Neuronal stem cell (in vitro differentiated cells): ENCODE results near the gene TTC32.

Experiments
- DNase-seq: peaks from one replicate; pipeline ENCODE4 v3.0.0-alpha.2; 2013; ENCODE audit warnings: low spot score
- H2AFZ ChIP-seq: one replicate; pipeline ENCODE4 v1.6.1; 2013; ENCODE audit warnings: mild to moderate bottlenecking, low read length, inconsistent platforms
- H2AK5ac ChIP-seq: 2 replicates; pipeline ENCODE4 v1.6.1; 2013; ENCODE audit warnings: low read depth, mild to moderate bottlenecking, inconsistent platforms, low read length, moderate library complexity, mixed read lengths
- H2BK120ac ChIP-seq: 2 replicates; pipeline ENCODE4 v1.6.1; 2013; ENCODE audit warnings: low read depth, mild to moderate bottlenecking, inconsistent platforms, low read length, moderate library complexity, mixed read lengths
- H2BK12ac ChIP-seq: one replicate; pipeline ENCODE4 v1.6.1; 2013; ENCODE audit warnings: low read length, inconsistent platforms
- H2BK15ac ChIP-seq: 2 replicates; pipeline ENCODE4 v1.6.1; 2013; ENCODE audit warnings: mild to moderate bottlenecking, low read length, inconsistent platforms, mixed read lengths
- H2BK5ac ChIP-seq: one replicate; pipeline ENCODE4 v1.6.1; 2013; ENCODE audit warnings: inconsistent platforms, mild to moderate bottlenecking, low read length, moderate library complexity
- H3K14ac ChIP-seq: one replicate; pipeline ENCODE4 v1.6.1; 2013; ENCODE audit warnings: low read length, inconsistent platforms
- H3K18ac ChIP-seq: 2 replicates; pipeline ENCODE4 v1.6.1; 2013; ENCODE audit warnings: low read length, inconsistent platforms
- H3K23ac ChIP-seq: 2 replicates; pipeline ENCODE4 v1.6.1; 2013; ENCODE audit warnings: low read depth, mild to moderate bottlenecking, mixed read lengths, low read length, inconsistent platforms; ENCODE audit not compliant: poor library complexity
- H3K27ac ChIP-seq: replicated peaks from 3 replicates; pipeline ENCODE4 v1.5.1; 2013; ENCODE audit warnings: low read length, inconsistent platforms
- H3K27me3 ChIP-seq, 3 experiments: 2 replicates each; pipeline ENCODE4 v1.6.1; 2013; ENCODE audit warnings: low read length in 3 of 3, mild to moderate bottlenecking in 2 of 3, inconsistent platforms in 1 of 3, low read depth in 1 of 3, mixed read lengths in 1 of 3, moderate library complexity in 1 of 3; ENCODE audit not compliant: control insufficient read depth in 3 of 3, insufficient read depth in 3 of 3
- H3K36me3 ChIP-seq, 2 donors: replicated peaks in 1 of 2; 2 replicates each; pipeline ENCODE4 v1.6.1; 2013; ENCODE audit warnings: low read length in 2 of 2; ENCODE audit not compliant: control insufficient read depth in 2 of 2, insufficient read depth in 2 of 2
- H3K4ac ChIP-seq: 2 replicates; pipeline ENCODE4 v1.6.1; 2013; ENCODE audit warnings: inconsistent platforms, mild to moderate bottlenecking, low read length, moderate library complexity
- H3K4me1 ChIP-seq, 2 donors: 1 replicate in 1 of 2; 2 replicates in 1 of 2; pipeline ENCODE4 v1.6.1; 2013; ENCODE audit warnings: low read length in 2 of 2, low read depth in 1 of 2; ENCODE audit not compliant: control insufficient read depth in 2 of 2, insufficient read depth in 1 of 2
- H3K4me2 ChIP-seq: one replicate; pipeline ENCODE4 v1.6.1; 2013; ENCODE audit warnings: mild to moderate bottlenecking, low read length, inconsistent platforms; ENCODE audit not compliant: insufficient read depth, poor library complexity, severe bottlenecking
- H3K4me3 ChIP-seq, 2 donors: 2 replicates each; pipeline ENCODE4 v1.5.1; 2013; ENCODE audit warnings: low read length in 2 of 2, mild to moderate bottlenecking in 2 of 2, inconsistent platforms in 1 of 2, moderate library complexity in 1 of 2
- H3K79me1 ChIP-seq: one replicate; pipeline ENCODE4 v1.6.1; 2013; ENCODE audit warnings: low read depth, mild to moderate bottlenecking, inconsistent platforms, low read length, moderate library complexity
- H3K9ac ChIP-seq: one replicate; pipeline ENCODE4 v1.6.1; 2013; ENCODE audit warnings: mild to moderate bottlenecking, low read depth, low read length, inconsistent platforms; ENCODE audit not compliant: poor library complexity
- H3K9me3 ChIP-seq, 2 donors: replicated peaks in 1 of 2; 2 replicates each; pipeline versions ENCODE3 to v1.6.1; 2013; ENCODE audit warnings: low read length in 2 of 2, mild to moderate bottlenecking in 2 of 2, inconsistent platforms in 1 of 2, low read depth in 1 of 2, mixed read lengths in 1 of 2, moderate library complexity in 1 of 2; ENCODE audit not compliant: control insufficient read depth in 2 of 2, insufficient read depth in 1 of 2
- H4K8ac ChIP-seq: one replicate; pipeline ENCODE4 v1.6.1; 2013; ENCODE audit warnings: low read depth, mild to moderate bottlenecking, inconsistent platforms, low read length, moderate library complexity
- H4K91ac ChIP-seq: one replicate; pipeline ENCODE4 v1.6.1; 2013; ENCODE audit warnings: low read length, low read depth, mild to moderate bottlenecking, inconsistent platforms; ENCODE audit not compliant: poor library complexity
- WGBS, 2 donors: extraction: QIAGEN DNeasy Blood & Tissue Kit; methylation state at CpG; one replicate each; pipeline ENCODE4 v1.1.7; 2013; ENCODE audit warnings: missing lambda C conversion rate in 2 of 2, mixed read lengths in 1 of 2; ENCODE audit not compliant: insufficient read length in 2 of 2, insufficient replicate concordance in 1 of 2; ENCODE audit errors: extremely low coverage in 2 of 2; 5-methylcytosine and 5-hydroxymethylcytosine counted together

Gene TTC32

GRCh38 chr2:19883971-19884720 is 17.6 kb downstream of the TTC32 start:
- Histone ChIP-seq H2BK12ac (no peak overlapping the region), H3K4me3 (no peak overlapping the region), H3K4me1 (no peaks in the 10 kb centered on the region), H3K9ac (no peak overlapping the region), H4K91ac (no peak overlapping the region), H3K14ac (no peak overlapping the region), H3K27ac (no peak overlapping the region), H3K4ac (no peak overlapping the region), H2AFZ (no peak overlapping the region), H3K27me3 (no peaks in the 10 kb centered on the region), H2BK120ac (no peak overlapping the region), H3K79me1 (no peaks in the 10 kb centered on the region), H3K9me3 (no peaks in the 10 kb centered on the region), H4K8ac (no peak overlapping the region), H2AK5ac (no peak overlapping the region), H2BK15ac (no peak overlapping the region), H3K4me2 (no peak overlapping the region), H3K36me3 (no peaks in the 10 kb centered on the region), H2BK5ac (no peak overlapping the region), H3K18ac (no peak overlapping the region), H3K23ac (no peak overlapping the region)
- no peak for DNase-seq
- WGBS, 2 donors = no CpG with 5 or more reads among the region's 8 CpGs

DNA sequence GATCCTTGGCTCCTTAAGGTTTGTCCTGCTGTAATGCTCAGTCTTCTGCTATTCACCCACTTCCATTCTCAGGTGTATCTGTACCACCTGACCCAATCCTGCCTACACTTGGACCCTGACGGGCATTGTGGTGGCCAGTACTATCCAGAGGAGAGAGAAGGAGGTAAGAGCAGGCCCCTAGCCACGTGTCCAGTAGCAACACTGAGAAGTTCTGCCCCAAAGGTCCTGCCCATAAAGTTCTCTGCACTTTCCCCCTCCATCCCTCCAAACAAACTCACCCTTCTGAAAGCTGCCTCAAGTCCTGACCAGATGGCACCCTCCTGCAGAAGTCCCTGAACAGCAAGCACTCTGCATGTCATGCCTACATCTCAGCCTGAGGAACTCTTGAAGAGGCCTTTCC is 18.3 kb downstream of the TTC32 start:
- H3K4me1 ChIP-seq = no peaks in the 10 kb centered on the region
- H3K4ac ChIP-seq = no peak overlapping the region
- H3K27ac ChIP-seq = no peak overlapping the region
- DNase-seq = no peak
- H3K36me3 ChIP-seq = no peaks in the 10 kb centered on the region
- no peak overlapping the region for H3K4me3 ChIP-seq
- H4K91ac ChIP-seq = no peak overlapping the region
- no peak overlapping the region for H2AFZ ChIP-seq
- H3K4me2 ChIP-seq = no peak overlapping the region
- no peaks in the 10 kb centered on the region for H3K79me1 ChIP-seq
- WGBS, 2 donors = no CpG with 5 or more reads among the region's 2 CpGs
- H2BK120ac ChIP-seq = no peak overlapping the region
- no peak overlapping the region for H4K8ac ChIP-seq
- no peak overlapping the region for H2BK12ac ChIP-seq
- H2AK5ac ChIP-seq = no peak overlapping the region
- H3K18ac ChIP-seq = no peak overlapping the region
- H2BK15ac ChIP-seq = no peak overlapping the region
- H3K9ac ChIP-seq = no peak overlapping the region
- no peak overlapping the region for H3K14ac ChIP-seq
- H3K9me3 ChIP-seq = no peaks in the 10 kb centered on the region
- no peaks in the 10 kb centered on the region for H3K27me3 ChIP-seq
- H3K23ac ChIP-seq = no peak overlapping the region
- no peak overlapping the region for H2BK5ac ChIP-seq

GRCh38 chr2:19882286-19882685 is 19.5 kb downstream of the TTC32 start:
- H3K4me1 ChIP-seq = no peaks in the 10 kb centered on the region
- no peaks in the 10 kb centered on the region for H3K27me3 ChIP-seq
- no peak overlapping the region for H3K14ac ChIP-seq
- no peaks in the 10 kb centered on the region for H3K36me3 ChIP-seq
- H3K4me3 ChIP-seq = no peak overlapping the region
- H3K79me1 ChIP-seq = no peaks in the 10 kb centered on the region
- no peak overlapping the region for H3K27ac ChIP-seq
- H4K91ac ChIP-seq = no peak overlapping the region
- H2BK12ac ChIP-seq = no peak overlapping the region
- H2BK120ac ChIP-seq = no peak overlapping the region
- H2BK15ac ChIP-seq = no peak overlapping the region
- no peak for DNase-seq
- H2AFZ ChIP-seq = no peak overlapping the region
- H3K9me3 ChIP-seq = no peaks in the 10 kb centered on the region
- H3K4ac ChIP-seq = no peak overlapping the region
- no CpG with 5 or more reads among the region's 2 CpGs for WGBS, 2 donors
- H3K4me2 ChIP-seq = no peak overlapping the region
- no peak overlapping the region for H4K8ac ChIP-seq
- no peak overlapping the region for H3K18ac ChIP-seq
- H2BK5ac ChIP-seq = no peak overlapping the region
- no peak overlapping the region for H3K23ac ChIP-seq
- no peak overlapping the region for H3K9ac ChIP-seq
- H2AK5ac ChIP-seq = no peak overlapping the region

GRCh38 chr2:19881908-19882265 is 19.9 kb downstream of the TTC32 start:
- Histone ChIP-seq H2AK5ac (no peak overlapping the region), H3K27me3 (no peaks in the 10 kb centered on the region), H3K14ac (no peak overlapping the region), H3K27ac (no peak overlapping the region), H3K79me1 (no peaks in the 10 kb centered on the region), H3K18ac (no peak overlapping the region), H3K36me3 (no peaks in the 10 kb centered on the region), H3K9me3 (no peaks in the 10 kb centered on the region), H3K23ac (no peak overlapping the region), H3K9ac (no peak overlapping the region), H2BK120ac (no peak overlapping the region), H2BK5ac (no peak overlapping the region), H2BK15ac (no peak overlapping the region), H3K4me1 (no peaks in the 10 kb centered on the region), H4K91ac (no peak overlapping the region), H2AFZ (no peak overlapping the region), H4K8ac (no peak overlapping the region), H3K4ac (no peak overlapping the region), H3K4me2 (no peak overlapping the region), H3K4me3 (no peak overlapping the region), H2BK12ac (no peak overlapping the region)
- no CpG with 5 or more reads among the region's 2 CpGs for WGBS, 2 donors
- DNase-seq = no peak
